NAMALWA (cell line): ENCODE data around the gene STARD13.

ENCODE experiments used
- DNase-seq: peaks from one replicate; pipeline ENCODE4 v3.0.0-alpha.2; 2015; ENCODE audit warnings: low spot score

STARD13 gene

GRCh38 chr13:33081666-33082065 is 203.9 kb downstream of the STARD13 start:
- no peak for DNase-seq

- DNase-seq, result no peak
Measured at GRCh38 chr13:33080972-33081590, 204.5 kb downstream of the STARD13 start.

- DNase-seq, result no peak
Measured at GRCh38 chr13:33079960-33080359, 205.6 kb downstream of the STARD13 start.

- DNase-seq, result no peak
Measured at GRCh38 chr13:33078263-33078662, 207.3 kb downstream of the STARD13 start.

- DNase-seq, result no peak
Measured at GRCh38 chr13:33076001-33076992, 209.3 kb downstream of the STARD13 start.

GRCh38 chr13:33073338-33073737 is 212.2 kb downstream of the STARD13 start:
- DNase-seq, result no peak

GRCh38 chr13:33072759-33073158 is 212.8 kb downstream of the STARD13 start:
- DNase-seq, result no peak

- DNase-seq, result no peak
Measured at GRCh38 chr13:33072282-33072681, 213.3 kb downstream of the STARD13 start.

- no peak for DNase-seq
Measured at GRCh38 chr13:33070713-33071112, 214.8 kb downstream of the STARD13 start.

- peak; percentile 30 for DNase-seq
Measured at GRCh38 chr13:33069365-33069764, 216.2 kb downstream of the STARD13 start.

GRCh38 chr13:33066329-33066728 is 219.2 kb downstream of the STARD13 start:
- DNase-seq, result no peak

GRCh38 chr13:33060815-33061214 is 224.7 kb downstream of the STARD13 start:
- no peak for DNase-seq

- no peak for DNase-seq
Measured at GRCh38 chr13:33058776-33059327, 226.7 kb downstream of the STARD13 start.

GRCh38 chr13:33057019-33057780 is 228.4 kb downstream of the STARD13 start:
- DNase-seq, result peak; percentile 68

GRCh38 chr13:33053397-33054066 is 232.0 kb downstream of the STARD13 start:
- no peak for DNase-seq
